ENCODE measurements around the gene CFAP410.

The CFAP410 gene

DNA sequence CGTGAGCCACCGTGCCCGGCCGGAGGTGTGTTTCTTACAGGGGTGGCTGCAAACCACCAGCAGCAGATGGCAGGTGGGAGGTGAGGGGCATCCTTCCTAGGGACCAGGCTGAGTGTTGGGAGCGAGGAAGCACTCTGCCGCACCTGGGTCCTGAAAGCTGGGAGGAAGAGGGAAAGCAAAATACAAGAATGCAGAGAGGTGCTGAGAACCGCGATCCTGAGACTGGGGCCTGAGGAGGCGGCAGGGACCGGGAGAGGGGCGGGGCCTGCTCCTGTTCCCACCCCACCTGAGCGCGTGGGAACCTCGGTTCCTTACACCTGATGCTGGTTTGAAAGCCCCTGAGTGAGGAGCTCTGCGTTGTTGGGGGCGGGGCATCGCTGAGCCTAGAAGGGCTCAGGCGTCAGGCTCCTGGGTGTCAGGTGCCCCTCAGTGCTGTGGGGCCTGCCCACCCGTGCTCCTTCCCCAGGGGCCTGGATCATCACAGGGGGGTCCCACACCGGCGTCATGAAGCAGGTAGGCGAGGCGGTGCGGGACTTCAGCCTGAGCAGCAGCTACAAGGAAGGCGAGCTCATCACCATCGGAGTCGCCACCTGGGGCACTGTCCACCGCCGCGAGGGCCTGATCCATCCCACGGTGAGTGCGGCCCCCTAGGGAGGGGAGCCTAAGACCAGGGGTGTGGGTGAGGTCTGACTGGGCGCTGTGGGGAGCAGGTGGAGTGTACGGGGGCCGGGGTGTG lies 29.7 kb upstream of the CFAP410 start:
- TF ChIP-seq EZH2phosphoT487 (IDR thresholded peaks at IDR 0.05; ENCODE audit: borderline replicate concordance, low read length), result no peak
- TF ChIP-seq, protein P1, sequence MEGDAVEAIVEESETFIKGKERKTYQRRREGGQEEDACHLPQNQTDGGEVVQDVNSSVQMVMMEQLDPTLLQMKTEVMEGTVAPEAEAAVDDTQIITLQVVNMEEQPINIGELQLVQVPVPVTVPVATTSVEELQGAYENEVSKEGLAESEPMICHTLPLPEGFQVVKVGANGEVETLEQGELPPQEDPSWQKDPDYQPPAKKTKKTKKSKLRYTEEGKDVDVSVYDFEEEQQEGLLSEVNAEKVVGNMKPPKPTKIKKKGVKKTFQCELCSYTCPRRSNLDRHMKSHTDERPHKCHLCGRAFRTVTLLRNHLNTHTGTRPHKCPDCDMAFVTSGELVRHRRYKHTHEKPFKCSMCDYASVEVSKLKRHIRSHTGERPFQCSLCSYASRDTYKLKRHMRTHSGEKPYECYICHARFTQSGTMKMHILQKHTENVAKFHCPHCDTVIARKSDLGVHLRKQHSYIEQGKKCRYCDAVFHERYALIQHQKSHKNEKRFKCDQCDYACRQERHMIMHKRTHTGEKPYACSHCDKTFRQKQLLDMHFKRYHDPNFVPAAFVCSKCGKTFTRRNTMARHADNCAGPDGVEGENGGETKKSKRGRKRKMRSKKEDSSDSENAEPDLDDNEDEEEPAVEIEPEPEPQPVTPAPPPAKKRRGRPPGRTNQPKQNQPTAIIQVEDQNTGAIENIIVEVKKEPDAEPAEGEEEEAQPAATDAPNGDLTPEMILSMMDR (IDR thresholded peaks at IDR 0.05; ENCODE audit: low read depth, low read length, poor library complexity, severe bottlenecking), result no peak
- Histone ChIP-seq H3K4me1 (ENCODE audit: control insufficient read depth, low read length) (no peaks in the 10 kb centered on the region), H3K27ac (ENCODE audit: low read depth, low read length) (no peak overlapping the region), H3K36me3 (ENCODE audit: control insufficient read depth, low read length) (no peaks in the 10 kb centered on the region), H3K27me3 (ENCODE audit: control insufficient read depth, low read length) (no peaks in the 10 kb centered on the region), H3F3A (ENCODE audit: control insufficient read depth, insufficient read depth) (no peaks in the 10 kb centered on the region), H3K4me3 (ENCODE audit: low read length) (no peak overlapping the region), H3K9me3 (ENCODE audit: control insufficient read depth, insufficient read depth, low read length) (peaks cover 12% of the 10 kb centered on the region; the same call in 1 of the 2 replicates), H3K4me2 (ENCODE audit: low read length) (no peak overlapping the region), H4K20me1 (ENCODE audit: control insufficient read depth, insufficient read depth, low read depth, low read length) (no peaks in the 10 kb centered on the region), H3K9me2 (replicated peaks; ENCODE audit: control insufficient read depth, low read length) (no peaks in the 10 kb centered on the region), H3K79me2 (ENCODE audit: control insufficient read depth, low read length) (no peaks in the 10 kb centered on the region)

DNA sequence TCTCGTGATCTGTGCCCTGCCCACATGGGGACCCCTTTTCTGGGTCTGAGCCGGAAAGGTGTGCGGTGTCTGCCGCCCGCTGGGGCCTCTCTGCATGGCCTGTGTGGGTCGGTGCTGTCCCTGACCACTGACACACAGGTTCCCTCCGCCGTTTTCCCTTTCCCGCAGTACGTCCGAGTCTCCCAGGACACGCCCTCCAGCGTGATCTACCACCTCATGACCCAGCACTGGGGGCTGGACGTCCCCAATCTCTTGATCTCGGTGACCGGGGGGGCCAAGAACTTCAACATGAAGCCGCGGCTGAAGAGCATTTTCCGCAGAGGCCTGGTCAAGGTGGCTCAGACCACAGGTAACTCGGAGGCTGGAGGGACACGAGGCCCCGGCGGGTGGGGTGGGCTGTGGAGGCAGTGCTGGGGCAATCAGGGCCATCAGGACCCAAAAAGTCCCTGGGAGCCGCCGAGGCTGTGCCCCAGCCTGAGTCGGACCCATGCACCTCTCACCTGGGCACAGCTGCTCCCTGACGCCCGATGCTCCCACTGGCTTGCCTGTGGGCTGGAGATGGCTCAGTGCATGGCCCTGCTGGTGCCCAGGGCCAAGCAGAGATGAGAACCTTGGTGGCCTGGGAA lies 27.5 kb upstream of the CFAP410 start:
- Histone ChIP-seq H3K9me2 (replicated peaks; ENCODE audit: control insufficient read depth, low read length) (no peaks in the 10 kb centered on the region), H3K4me2 (ENCODE audit: low read length) (no peak overlapping the region), H4K20me1 (ENCODE audit: control insufficient read depth, insufficient read depth, low read depth, low read length) (no peaks in the 10 kb centered on the region), H3K36me3 (ENCODE audit: control insufficient read depth, low read length) (no peaks in the 10 kb centered on the region), H3K27me3 (ENCODE audit: control insufficient read depth, low read length) (no peaks in the 10 kb centered on the region), H3K79me2 (ENCODE audit: control insufficient read depth, low read length) (no peaks in the 10 kb centered on the region), H3K4me1 (ENCODE audit: control insufficient read depth, low read length) (no peaks in the 10 kb centered on the region), H3F3A (ENCODE audit: control insufficient read depth, insufficient read depth) (no peaks in the 10 kb centered on the region), H3K9me3 (ENCODE audit: control insufficient read depth, insufficient read depth, low read length) (peaks cover 12% of the 10 kb centered on the region; the same call in 1 of the 2 replicates), H3K4me3 (ENCODE audit: low read length) (no peak overlapping the region), H3K27ac (ENCODE audit: low read depth, low read length) (no peak overlapping the region)
- no peak for TF ChIP-seq EZH2phosphoT487 (IDR thresholded peaks at IDR 0.05; ENCODE audit: borderline replicate concordance, low read length)
- TF ChIP-seq, protein P1 (IDR thresholded peaks at IDR 0.05; ENCODE audit: low read depth, low read length, poor library complexity, severe bottlenecking), result no peak

DNA sequence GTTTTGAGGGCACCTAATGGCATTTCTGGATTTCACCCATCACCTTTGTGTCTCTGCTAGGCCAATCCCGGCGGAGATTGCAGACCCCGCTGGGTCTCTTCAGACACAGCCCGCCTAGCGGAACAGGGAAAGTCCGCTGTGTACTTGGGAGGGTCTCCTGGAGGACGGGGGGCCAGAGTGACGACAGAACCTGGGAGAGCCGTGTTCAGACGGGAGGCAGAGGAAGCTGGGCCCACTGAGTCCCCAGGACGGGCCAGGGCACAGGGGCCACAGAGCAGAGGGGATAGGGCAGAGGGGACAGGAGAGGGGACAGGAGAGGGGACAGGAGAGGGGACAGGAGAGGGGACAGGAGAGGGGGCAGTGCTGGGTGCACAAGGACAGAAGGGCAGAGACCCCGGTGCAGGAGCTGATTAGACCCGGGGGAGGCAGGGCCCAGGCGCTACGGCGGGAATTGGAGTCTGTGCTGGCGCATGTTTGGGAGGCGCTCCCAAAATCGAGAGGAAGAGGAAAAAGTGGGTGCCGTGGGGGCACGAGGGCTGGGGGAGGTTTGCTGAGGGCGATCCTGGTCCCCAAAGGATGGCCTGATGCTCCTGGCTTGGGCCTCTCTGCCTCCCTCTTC lies 26.9 kb upstream of the CFAP410 start:
- H3K4me2 ChIP-seq (ENCODE audit: low read length), result no peak overlapping the region
- TF ChIP-seq, protein P1 (IDR thresholded peaks at IDR 0.05; ENCODE audit: low read depth, low read length, poor library complexity, severe bottlenecking), result no peak
- TF ChIP-seq EZH2phosphoT487 (IDR thresholded peaks at IDR 0.05; ENCODE audit: borderline replicate concordance, low read length), result no peak
- H3K27me3 ChIP-seq (ENCODE audit: control insufficient read depth, low read length), result no peaks in the 10 kb centered on the region
- no peaks in the 10 kb centered on the region for H3F3A ChIP-seq (ENCODE audit: control insufficient read depth, insufficient read depth)
- H4K20me1 ChIP-seq (ENCODE audit: control insufficient read depth, insufficient read depth, low read depth, low read length), result no peaks in the 10 kb centered on the region
- H3K9me3 ChIP-seq (ENCODE audit: control insufficient read depth, insufficient read depth, low read length), result peaks cover 12% of the 10 kb centered on the region; the same call in 1 of the 2 replicates
- no peak overlapping the region for H3K4me3 ChIP-seq (ENCODE audit: low read length)
- H3K27ac ChIP-seq (ENCODE audit: low read depth, low read length), result no peak overlapping the region
- H3K79me2 ChIP-seq (ENCODE audit: control insufficient read depth, low read length), result no peaks in the 10 kb centered on the region
- H3K4me1 ChIP-seq (ENCODE audit: control insufficient read depth, low read length), result no peaks in the 10 kb centered on the region
- no peaks in the 10 kb centered on the region for H3K9me2 ChIP-seq (replicated peaks; ENCODE audit: control insufficient read depth, low read length)
- H3K36me3 ChIP-seq (ENCODE audit: control insufficient read depth, low read length), result no peaks in the 10 kb centered on the region
